ENCODE data around the gene PEX3. TPM values are rescaled to one million over a fixed set of nuclear protein-coding genes. Genes with fewer than 3 reads are reported as not detected.

PEX3 gene
- total and polyA plus RNA-seq, 2 donors (not counting 1 experiment from before 2014, with no cell fraction given): 25.6 to 31.2 TPM

- no peak for TF ChIP-seq CTCF (conservative IDR thresholded peaks at IDR 0.05 in 1 of 2, IDR thresholded peaks at IDR 0.05 in 1 of 2; ENCODE audit: low read depth in 1 of 2, low read length in 2 of 2)
- no peak for TF ChIP-seq EZH2 (IDR thresholded peaks at IDR 0.05; ENCODE audit: low read length, missing control alignments)
- no peaks in the 10 kb centered on the region for H4K20me1 ChIP-seq (ENCODE audit: control insufficient read depth, extremely low read depth, insufficient read depth, low read length)
- no peak overlapping the region for H2AFZ ChIP-seq (ENCODE audit: low read length)
- H3K27me3 ChIP-seq (ENCODE audit: control insufficient read depth, insufficient read depth, low read length): no peaks in the 10 kb centered on the region
- H3K36me3 ChIP-seq (ENCODE audit: control insufficient read depth, insufficient read depth, low read length): peaks cover 8% of the 10 kb centered on the region
- H3K9ac ChIP-seq (ENCODE audit: insufficient read depth, low read length): no peak overlapping the region
- no peaks in the 10 kb centered on the region for H3K9me3 ChIP-seq (ENCODE audit: control insufficient read depth, insufficient read depth, low read depth, low read length)
- no peak overlapping the region for H3K4me2 ChIP-seq (ENCODE audit: extremely low read depth, insufficient read depth, low read length)
- no peak for DNase-seq (ENCODE audit: low read depth in 2 of 2)
- H3K27ac ChIP-seq (ENCODE audit: insufficient read depth, low read length): no peak overlapping the region
- H3K79me2 ChIP-seq (ENCODE audit: control insufficient read depth, insufficient read depth, low read length): peaks cover 18% of the 10 kb centered on the region
- H3K4me1 ChIP-seq (ENCODE audit: control insufficient read depth, extremely low read depth, insufficient read depth, low read length): no peaks in the 10 kb centered on the region
- H3K4me3 ChIP-seq (replicated peaks in 1 of 4; ENCODE audit: control extremely low read depth in 1 of 4, insufficient read depth in 1 of 4, low read depth in 3 of 4, low read length in 4 of 4): no peak overlapping the region
Observed at GRCh38 chr6:143505111-143505510, 54.5 kb downstream of the PEX3 start.

- H3K79me2 ChIP-seq (ENCODE audit: control insufficient read depth, insufficient read depth, low read length): peaks cover 21% of the 10 kb centered on the region
- H3K27me3 ChIP-seq (ENCODE audit: control insufficient read depth, insufficient read depth, low read length): no peaks in the 10 kb centered on the region
- no peak overlapping the region for H3K27ac ChIP-seq (ENCODE audit: insufficient read depth, low read length)
- no peak overlapping the region for H3K4me2 ChIP-seq (ENCODE audit: extremely low read depth, insufficient read depth, low read length)
- TF ChIP-seq EZH2 (IDR thresholded peaks at IDR 0.05; ENCODE audit: low read length, missing control alignments) (no peak), CTCF (conservative IDR thresholded peaks at IDR 0.05 in 1 of 2, IDR thresholded peaks at IDR 0.05 in 1 of 2; ENCODE audit: low read depth in 1 of 2, low read length in 2 of 2) (no peak)
- H3K36me3 ChIP-seq (ENCODE audit: control insufficient read depth, insufficient read depth, low read length): peaks cover 8% of the 10 kb centered on the region
- no peak for DNase-seq (ENCODE audit: low read depth in 2 of 2)
- no peaks in the 10 kb centered on the region for H3K9me3 ChIP-seq (ENCODE audit: control insufficient read depth, insufficient read depth, low read depth, low read length)
- no peak overlapping the region for H3K4me3 ChIP-seq (replicated peaks in 1 of 4; ENCODE audit: control extremely low read depth in 1 of 4, insufficient read depth in 1 of 4, low read depth in 3 of 4, low read length in 4 of 4)
- no peaks in the 10 kb centered on the region for H3K4me1 ChIP-seq (ENCODE audit: control insufficient read depth, extremely low read depth, insufficient read depth, low read length)
- no peak overlapping the region for H3K9ac ChIP-seq (ENCODE audit: insufficient read depth, low read length)
- no peak overlapping the region for H2AFZ ChIP-seq (ENCODE audit: low read length)
- H4K20me1 ChIP-seq (ENCODE audit: control insufficient read depth, extremely low read depth, insufficient read depth, low read length): no peaks in the 10 kb centered on the region
Observed at GRCh38 chr6:143505537-143505936, 54.9 kb downstream of the PEX3 start.

DNA sequence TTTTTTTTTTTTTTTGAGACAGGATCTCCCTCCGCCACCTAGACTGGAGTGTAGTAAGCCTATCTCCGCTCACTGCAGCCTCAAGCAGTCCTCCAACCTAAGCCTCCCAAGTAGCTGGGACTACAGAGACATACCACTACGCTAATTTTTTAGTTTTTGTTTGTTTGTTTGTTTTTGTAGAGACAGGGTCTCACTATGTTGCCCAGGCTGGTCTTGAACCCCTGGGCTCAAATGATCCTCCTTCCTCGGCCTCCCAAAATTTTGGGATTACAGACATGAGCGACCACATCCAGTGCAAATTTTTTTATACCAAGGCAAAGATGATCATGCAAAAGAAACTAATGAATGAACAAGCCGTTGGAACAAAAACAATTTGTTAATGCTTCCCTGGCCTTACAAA lies 55.6 kb downstream of the PEX3 start:
- H3K27me3 ChIP-seq (ENCODE audit: control insufficient read depth, insufficient read depth, low read length): no peaks in the 10 kb centered on the region
- no peak overlapping the region for H3K4me2 ChIP-seq (ENCODE audit: extremely low read depth, insufficient read depth, low read length)
- no peak overlapping the region for H3K4me3 ChIP-seq (replicated peaks in 1 of 4; ENCODE audit: control extremely low read depth in 1 of 4, insufficient read depth in 1 of 4, low read depth in 3 of 4, low read length in 4 of 4)
- no peak for DNase-seq (ENCODE audit: low read depth in 2 of 2)
- H3K27ac ChIP-seq (ENCODE audit: insufficient read depth, low read length): no peak overlapping the region
- H3K9ac ChIP-seq (ENCODE audit: insufficient read depth, low read length): no peak overlapping the region
- TF ChIP-seq CTCF (conservative IDR thresholded peaks at IDR 0.05 in 1 of 2, IDR thresholded peaks at IDR 0.05 in 1 of 2; ENCODE audit: low read depth in 1 of 2, low read length in 2 of 2): no peak
- no peak for TF ChIP-seq EZH2 (IDR thresholded peaks at IDR 0.05; ENCODE audit: low read length, missing control alignments)
- no peak overlapping the region for H2AFZ ChIP-seq (ENCODE audit: low read length)
- peaks cover 28% of the 10 kb centered on the region for H3K79me2 ChIP-seq (ENCODE audit: control insufficient read depth, insufficient read depth, low read length)
- no peaks in the 10 kb centered on the region for H4K20me1 ChIP-seq (ENCODE audit: control insufficient read depth, extremely low read depth, insufficient read depth, low read length)
- H3K36me3 ChIP-seq (ENCODE audit: control insufficient read depth, insufficient read depth, low read length): peaks cover 8% of the 10 kb centered on the region
- no peaks in the 10 kb centered on the region for H3K4me1 ChIP-seq (ENCODE audit: control insufficient read depth, extremely low read depth, insufficient read depth, low read length)
- no peaks in the 10 kb centered on the region for H3K9me3 ChIP-seq (ENCODE audit: control insufficient read depth, insufficient read depth, low read depth, low read length)

Measured in fibroblast of lung (primary cell).